CD4-positive, alpha-beta T cell (primary cell): ENCODE measurements around the gene CDH8. TPM values are rescaled to one million over a fixed set of nuclear protein-coding genes. Genes with fewer than 3 reads are reported as not detected.

Experiments
- ATAC-seq: fragments of 200-7000 bp; cut with Tn5 transposase; one replicate; pipeline ENCODE4 v1.10.0; 2022; ENCODE audit warnings: mild to moderate bottlenecking; ENCODE audit not compliant: poor library complexity
- CTCF ChIA-PET: fragments of 350-600 bp; sonication (Branson Sonifier 250); formaldehyde crosslinking; loops from one replicate; lab custom pipeline; 2021; ENCODE audit warnings: antibody characterized with exemption, inconsistent platforms; lab: Charles Lee
- POLR2A ChIA-PET: fragments of 350-600 bp; sonication (Branson Sonifier 250); formaldehyde crosslinking; loops from one replicate; lab custom pipeline; 2021; ENCODE audit warnings: antibody characterized with exemption, inconsistent platforms; lab: Charles Lee
- DNase-seq, 14 experiments: peaks; one replicate each; pipeline ENCODE4 v3.0.0-alpha.2; 2013 to 2020; ENCODE audit warnings: mixed read lengths in 2 of 14
- H3K27ac ChIP-seq, 2 donors: one replicate each; pipeline versions ENCODE4 v1.5.1 to v1.7.0; 2013; ENCODE audit warnings: low read length in 2 of 2, low read depth in 1 of 2, mild to moderate bottlenecking in 1 of 2
- H3K27me3 ChIP-seq, 2 experiments: 1 replicate in 1 of 2; 2 replicates in 1 of 2; pipeline versions ENCODE4 v1.6.1 to v1.7.0; 2013; ENCODE audit warnings: low read length in 2 of 2, control low read depth in 1 of 2, mild to moderate bottlenecking in 1 of 2, moderate library complexity in 1 of 2; ENCODE audit not compliant: insufficient read depth in 2 of 2, control insufficient read depth in 1 of 2
- H3K36me3 ChIP-seq: one replicate; pipeline ENCODE4 v1.6.1; 2013; ENCODE audit warnings: low read length, control low read depth; ENCODE audit not compliant: insufficient read depth
- H3K4me1 ChIP-seq: one replicate; pipeline ENCODE4 v1.6.1; 2013; ENCODE audit warnings: low read length, control low read depth; ENCODE audit not compliant: insufficient read depth
- H3K4me3 ChIP-seq: one replicate; pipeline ENCODE4 v1.5.1; 2013; ENCODE audit warnings: mild to moderate bottlenecking, low read length, moderate library complexity
- H3K9me3 ChIP-seq, 2 experiments: 1 replicate in 1 of 2; 2 replicates in 1 of 2; pipeline versions ENCODE4 v1.6.1 to v1.7.0; 2013; ENCODE audit warnings: low read length in 2 of 2, mild to moderate bottlenecking in 2 of 2, control low read depth in 1 of 2, moderate library complexity in 1 of 2; ENCODE audit not compliant: control insufficient read depth in 1 of 2, insufficient read depth in 1 of 2
- H3K27ac Mint-ChIP-seq: one replicate; pipeline ENCODE4 v1.8.0; 2020; ENCODE audit warnings: mixed read lengths
- H3K27me3 Mint-ChIP-seq: one replicate; pipeline ENCODE4 v1.8.0; 2021; ENCODE audit warnings: mixed read lengths
- H3K36me3 Mint-ChIP-seq: one replicate; pipeline ENCODE4 v1.8.0; 2021; ENCODE audit warnings: low read depth, mixed read lengths
- H3K4me1 Mint-ChIP-seq: one replicate; pipeline ENCODE4 v1.8.0; 2021; ENCODE audit warnings: low read depth, mixed read lengths
- H3K4me3 Mint-ChIP-seq: one replicate; pipeline ENCODE4 v1.8.0; 2020; ENCODE audit warnings: mild to moderate bottlenecking, mixed read lengths
- H3K9me3 Mint-ChIP-seq: one replicate; pipeline ENCODE4 v1.8.0; 2020; ENCODE audit warnings: mixed read lengths
- CTCF ChIP-seq: fragments of 200-600 bp; IDR thresholded peaks from one replicate; pipeline ENCODE4 v1.8.0; 2022; ENCODE audit warnings: antibody characterized with exemption, mild to moderate bottlenecking
- intact Hi-C, 2 experiments: fragments of 100-400 bp; cut with DNase I in 1 of 2; cut with micrococcal nuclease in 1 of 2; formaldehyde crosslinking; loops; one replicate each; pipeline versions ENCODE4 v1.15.1 to v1.9.0; 2023 to 2025; cut with DNase I, micrococcal nuclease
- total RNA-seq, 174 experiments: library from RNA in 2 of 174; stranded (reverse) in 2 of 174; gene quantifications; one replicate each; pipeline ENCODE4 v1.2.3 and lab custom pipeline; 2021 to 2026

CDH8 gene
- total RNA-seq, 2 experiments from 2014 or later, result not detected

- Mint-ChIP-seq H3K27me3 (peaks cover 33% of the 10 kb centered on the region), H3K36me3 (no peaks in the 10 kb centered on the region), H3K9me3 (peaks cover 9% of the 10 kb centered on the region), H3K27ac (no peak overlapping the region), H3K4me3 (no peak overlapping the region), H3K4me1 (no peaks in the 10 kb centered on the region)
- Histone ChIP-seq H3K27ac (no peak overlapping the region), H3K4me1 (no peaks in the 10 kb centered on the region), H3K36me3 (no peaks in the 10 kb centered on the region), H3K4me3 (no peak overlapping the region), H3K9me3 (peaks cover 0 to 25% of the 10 kb centered on the region in 2 experiments), H3K27me3 (peaks cover 11 to 17% of the 10 kb centered on the region in 2 experiments)
- POLR2A ChIA-PET, result no interaction called here
- no peak for ATAC-seq
- no peak for TF ChIP-seq CTCF
- CTCF ChIA-PET, result no interaction called here
- intact Hi-C loops, result no loop called here
- no peak for DNase-seq
Observed at GRCh38 chr16:62033065-62033464, 3.2 kb downstream of the CDH8 start.

GRCh38 chr16:62029947-62030346 is 6.3 kb downstream of the CDH8 start:
- no peak overlapping the region for H3K27ac ChIP-seq
- peaks cover 2 to 5% of the 10 kb centered on the region in 2 experiments for H3K27me3 ChIP-seq
- no peak for DNase-seq
- no peaks in the 10 kb centered on the region for H3K36me3 Mint-ChIP-seq
- H3K4me1 Mint-ChIP-seq, result no peaks in the 10 kb centered on the region
- POLR2A ChIA-PET, result no interaction called here
- peaks cover 0 to 4% of the 10 kb centered on the region in 2 experiments for H3K9me3 ChIP-seq
- peaks cover 16% of the 10 kb centered on the region for H3K27me3 Mint-ChIP-seq
- no peaks in the 10 kb centered on the region for H3K4me1 ChIP-seq
- intact Hi-C loops, result loop anchor here in 1 of 2 experiments (10.0 kb wide), 1 partner anchor 65 kb away; no protein-coding TSS in a partner anchor
- no peak overlapping the region for H3K27ac Mint-ChIP-seq
- no peak overlapping the region for H3K4me3 Mint-ChIP-seq
- CTCF ChIA-PET, result no interaction called here
- no peak overlapping the region for H3K4me3 ChIP-seq
- ATAC-seq, result no peak
- H3K9me3 Mint-ChIP-seq, result peaks cover 7% of the 10 kb centered on the region
- no peak for TF ChIP-seq CTCF
- no peaks in the 10 kb centered on the region for H3K36me3 ChIP-seq

- no peak for ATAC-seq
- Mint-ChIP-seq H3K27me3 (no peaks in the 10 kb centered on the region), H3K9me3 (peaks cover 13% of the 10 kb centered on the region), H3K27ac (no peak overlapping the region), H3K36me3 (no peaks in the 10 kb centered on the region), H3K4me3 (no peak overlapping the region), H3K4me1 (no peaks in the 10 kb centered on the region)
- ChIA-PET POLR2A (no interaction called here), CTCF (no interaction called here)
- Histone ChIP-seq H3K9me3 (peaks cover 4% of the 10 kb centered on the region in 2 experiments), H3K4me1 (no peaks in the 10 kb centered on the region), H3K27me3 (no peaks in the 10 kb centered on the region), H3K36me3 (no peaks in the 10 kb centered on the region), H3K4me3 (no peak overlapping the region), H3K27ac (no peak overlapping the region)
- TF ChIP-seq CTCF, result no peak
- DNase-seq, result no peak
- intact Hi-C loops, result loop anchor here in 1 of 2 experiments (10.0 kb wide), 1 partner anchor 58 kb away; no protein-coding TSS in a partner anchor
Observed at GRCh38 chr16:62022688-62023087, 13.6 kb downstream of the CDH8 start.
